Skeletal muscle tissue (tissue), 4 donors: ENCODE data around the gene LAG3. TPM values are rescaled to one million over a fixed set of nuclear protein-coding genes. Genes with fewer than 3 reads are reported as not detected.
A peak's percentile ranks its signal among the peaks of the same experiment; 100 is the strongest.

Experiments used
- H3K27ac ChIP-seq: one replicate; pipeline ENCODE4 v1.7.0; 2013; ENCODE audit warnings: mild to moderate bottlenecking, low read depth, low read length, inconsistent platforms
- H3K27me3 ChIP-seq, 3 donors: one replicate each; pipeline ENCODE4 v1.7.0; 2013; ENCODE audit warnings: low read length in 3 of 3; ENCODE audit not compliant: control insufficient read depth in 3 of 3, insufficient read depth in 3 of 3
- H3K36me3 ChIP-seq, 3 donors: one replicate each; pipeline ENCODE4 v1.7.0; 2013; ENCODE audit warnings: low read length in 3 of 3; ENCODE audit not compliant: control insufficient read depth in 3 of 3, insufficient read depth in 3 of 3
- H3K4me1 ChIP-seq, 3 donors: one replicate each; pipeline ENCODE4 v1.7.0; 2013; ENCODE audit warnings: low read length in 3 of 3, mild to moderate bottlenecking in 3 of 3; ENCODE audit not compliant: control insufficient read depth in 3 of 3, insufficient read depth in 3 of 3
- H3K4me3 ChIP-seq, 3 donors: one replicate each; pipeline ENCODE4 v1.7.0; 2013; ENCODE audit warnings: low read length in 3 of 3
- H3K9ac ChIP-seq, 3 donors: one replicate each; pipeline ENCODE4 v1.7.0; 2013; ENCODE audit warnings: low read length in 3 of 3, mild to moderate bottlenecking in 3 of 3, moderate library complexity in 2 of 3, low read depth in 1 of 3
- H3K9me3 ChIP-seq, 3 donors: one replicate each; pipeline ENCODE4 v1.7.0; 2013; ENCODE audit warnings: low read length in 3 of 3; ENCODE audit not compliant: control insufficient read depth in 3 of 3
- total RNA-seq: library from RNA; depleted of rRNA; stranded (reverse); fragments of >200 nt; gene quantifications from one replicate; pipeline ENCODE4 v1.2.3, GENCODE V29; 2014
- donor health status: Osteomylitis.

Gene LAG3
- total RNA-seq, 1 donor from 2014 or later = not detected

- Histone ChIP-seq H3K27ac (peak overlapping the region; percentile 69), H3K4me3 (peak overlapping the region; percentile 76 to 83 (median 77)), H3K9me3 (no peaks in the 10 kb centered on the region), H3K36me3 (no peaks in the 10 kb centered on the region), H3K27me3 (no peaks in the 10 kb centered on the region), H3K9ac (peak overlapping the region; percentile 79 to 86 (median 85)), H3K4me1 (peaks cover 13 to 18% (median 16%) of the 10 kb centered on the region in 3 donors)
Observed at GRCh38 chr12:6778217-6778573, 5.9 kb downstream of the LAG3 start.

- peak overlapping the region; percentile 79 to 86 (median 85) for H3K9ac ChIP-seq
- peak overlapping the region; percentile 76 to 83 (median 77) for H3K4me3 ChIP-seq
- no peaks in the 10 kb centered on the region for H3K9me3 ChIP-seq
- peak overlapping the region; percentile 69 for H3K27ac ChIP-seq
- H3K4me1 ChIP-seq = peaks cover 13 to 18% (median 16%) of the 10 kb centered on the region in 3 donors
- no peaks in the 10 kb centered on the region for H3K27me3 ChIP-seq
- H3K36me3 ChIP-seq = no peaks in the 10 kb centered on the region
Observed at GRCh38 chr12:6778574-6779550, 6.5 kb downstream of the LAG3 start.

GRCh38 chr12:6779708-6780432 lies 7.5 kb downstream of the LAG3 start:
- no peak overlapping the region for H3K27ac ChIP-seq
- peaks cover 13 to 18% (median 16%) of the 10 kb centered on the region in 3 donors for H3K4me1 ChIP-seq

GRCh38 chr12:6780573-6780972 lies 8.3 kb downstream of the LAG3 start:
- H3K9ac ChIP-seq = no peak overlapping the region
- no peaks in the 10 kb centered on the region for H3K27me3 ChIP-seq
- peaks cover 13 to 18% (median 16%) of the 10 kb centered on the region in 3 donors for H3K4me1 ChIP-seq

More at GRCh38 chr12:6779708-6780432, 7.5 kb downstream of the LAG3 start:
- no peaks in the 10 kb centered on the region for H3K9me3 ChIP-seq
- no peak overlapping the region for H3K4me3 ChIP-seq
- no peaks in the 10 kb centered on the region for H3K27me3 ChIP-seq
- no peaks in the 10 kb centered on the region for H3K36me3 ChIP-seq
- H3K9ac ChIP-seq = peak overlapping the region in 1 of 3 donors; percentile 86

GRCh38 chr12:6782119-6782518 lies 9.8 kb downstream of the LAG3 start:
- H3K4me1 ChIP-seq = peaks cover 13 to 18% (median 16%) of the 10 kb centered on the region in 3 donors

More at GRCh38 chr12:6780573-6780972, 8.3 kb downstream of the LAG3 start:
- Histone ChIP-seq H3K9me3 (no peaks in the 10 kb centered on the region), H3K27ac (no peak overlapping the region), H3K4me3 (no peak overlapping the region), H3K36me3 (no peaks in the 10 kb centered on the region)

GRCh38 chr12:6782850-6783566 lies 10.7 kb downstream of the LAG3 start:
- Histone ChIP-seq H3K4me1 (peaks cover 11 to 13% (median 13%) of the 10 kb centered on the region in 3 donors), H3K9me3 (no peaks in the 10 kb centered on the region), H3K27ac (no peak overlapping the region), H3K9ac (no peak overlapping the region), H3K4me3 (no peak overlapping the region), H3K36me3 (no peaks in the 10 kb centered on the region), H3K27me3 (no peaks in the 10 kb centered on the region)

More at GRCh38 chr12:6782119-6782518, 9.8 kb downstream of the LAG3 start:
- Histone ChIP-seq H3K27ac (no peak overlapping the region), H3K9ac (no peak overlapping the region), H3K36me3 (no peaks in the 10 kb centered on the region), H3K4me3 (no peak overlapping the region), H3K9me3 (no peaks in the 10 kb centered on the region), H3K27me3 (no peaks in the 10 kb centered on the region)

- Histone ChIP-seq H3K9ac (no peak overlapping the region), H3K4me3 (no peak overlapping the region), H3K36me3 (no peaks in the 10 kb centered on the region)
Observed at GRCh38 chr12:6783828-6784227, 11.5 kb downstream of the LAG3 start.

GRCh38 chr12:6784296-6784695 lies 12.0 kb downstream of the LAG3 start:
- H3K36me3 ChIP-seq = no peaks in the 10 kb centered on the region
- H3K27ac ChIP-seq = no peak overlapping the region
- H3K9ac ChIP-seq = no peak overlapping the region
- H3K4me3 ChIP-seq = no peak overlapping the region
- no peaks in the 10 kb centered on the region for H3K27me3 ChIP-seq
- no peaks in the 10 kb centered on the region for H3K9me3 ChIP-seq
- H3K4me1 ChIP-seq = peaks cover 0 to 3% (median under 1%) of the 10 kb centered on the region in 3 donors

More at GRCh38 chr12:6783828-6784227, 11.5 kb downstream of the LAG3 start:
- peaks cover 3 to 5% (median 5%) of the 10 kb centered on the region in 3 donors for H3K4me1 ChIP-seq
- no peaks in the 10 kb centered on the region for H3K27me3 ChIP-seq
- H3K9me3 ChIP-seq = no peaks in the 10 kb centered on the region
- H3K27ac ChIP-seq = no peak overlapping the region

- no peak overlapping the region for H3K27ac ChIP-seq
- peaks cover 0 to 3% (median 0%) of the 10 kb centered on the region in 3 donors for H3K4me1 ChIP-seq
- no peaks in the 10 kb centered on the region for H3K27me3 ChIP-seq
- no peak overlapping the region for H3K9ac ChIP-seq
- H3K36me3 ChIP-seq = no peaks in the 10 kb centered on the region
- H3K4me3 ChIP-seq = no peak overlapping the region
- no peaks in the 10 kb centered on the region for H3K9me3 ChIP-seq
Observed at GRCh38 chr12:6784761-6785160, 12.4 kb downstream of the LAG3 start.
